Left lobe of liver (tissue), 2 donors: ENCODE results near the gene KDM4C. TPM values are rescaled to one million over a fixed set of nuclear protein-coding genes. Genes with fewer than 3 reads are reported as not detected.

Source experiments
- ATAC-seq: fragments of 200-7000 bp; cut with Tn5 transposase; one replicate; pipeline ENCODE4 v1.9.1; 2020; ENCODE audit warnings: mild to moderate bottlenecking, moderate library complexity
- DNase-seq: peaks from one replicate; pipeline ENCODE4 v3.0.0-alpha.2; 2020; ENCODE audit warnings: low spot score
- total RNA-seq: library from RNA; stranded (reverse); gene quantifications from one replicate; pipeline ENCODE4 v1.2.1, GENCODE V29; 2021
- donor health status: DM: no; HTN: no; CAD: no; lungs with moderate emphysema.
- donor health status: DM: no; HTN: yes; CAD: no.

Gene KDM4C
- total RNA-seq, 1 donor from 2014 or later = 15.8 TPM

- peak; percentile 36 for ATAC-seq
These were observed 140.1 kb downstream of the KDM4C start for GRCh38 chr9:6897898-6898302.

GRCh38 chr9:6899274-6899673, 141.5 kb downstream of the KDM4C start:
- DNase-seq = no peak
- peak; percentile 27 for ATAC-seq

More at GRCh38 chr9:6897898-6898302, 140.1 kb downstream of the KDM4C start:
- DNase-seq = no peak

- no peak for DNase-seq
- peak; percentile 53 for ATAC-seq
These were observed 142.7 kb downstream of the KDM4C start for GRCh38 chr9:6900440-6900883.

- no peak for DNase-seq
- ATAC-seq = no peak
These were observed 143.4 kb downstream of the KDM4C start for GRCh38 chr9:6901180-6901579.

DNA sequence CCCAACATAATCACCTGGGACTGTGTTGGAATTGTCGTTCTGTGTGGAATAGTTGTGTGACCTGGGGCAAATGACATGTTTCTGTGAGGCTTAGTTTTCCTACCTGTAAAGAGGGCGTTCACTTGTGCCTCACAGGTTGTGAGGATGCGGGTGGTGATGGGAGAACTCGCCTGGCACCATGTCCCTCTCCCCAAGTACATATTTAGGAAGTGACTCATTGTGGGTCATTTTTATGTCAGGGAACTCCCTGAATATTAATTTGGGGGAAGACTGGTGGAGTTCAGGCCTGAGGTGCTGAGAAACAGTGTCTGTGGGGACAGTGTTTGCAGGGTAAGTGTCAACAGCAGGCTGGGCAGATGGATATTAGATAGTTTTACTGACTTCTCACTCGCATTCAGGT, 144.7 kb downstream of the KDM4C start:
- ATAC-seq (no peak), DNase-seq (no peak)

GRCh38 chr9:6904371-6904770, 146.6 kb downstream of the KDM4C start:
- no peak for ATAC-seq
- no peak for DNase-seq

DNA sequence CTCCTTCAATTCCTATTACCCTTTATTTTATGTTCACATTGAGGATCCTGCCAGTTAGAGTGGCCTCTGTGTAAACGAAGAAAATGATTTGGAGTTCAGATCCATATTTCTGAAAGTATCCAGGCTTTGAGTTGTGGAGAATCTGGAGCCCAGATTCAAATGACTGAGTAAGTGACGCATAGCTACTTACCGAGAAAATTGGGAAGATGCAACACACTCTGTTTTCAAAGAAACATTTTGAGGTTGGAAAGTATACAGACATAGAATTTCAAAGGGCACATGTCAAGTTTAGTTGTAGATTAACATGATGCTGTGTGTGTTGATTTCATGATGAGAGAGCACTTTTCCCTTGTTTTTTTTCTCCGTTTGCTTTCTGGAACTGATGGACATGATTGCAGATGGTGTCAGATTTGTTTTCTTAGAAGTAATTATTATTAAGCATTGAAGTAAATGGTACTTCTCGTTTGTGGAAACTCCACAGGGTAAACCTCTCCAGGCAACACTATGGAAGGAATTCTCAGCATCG, 148.1 kb downstream of the KDM4C start:
- ATAC-seq (peak; percentile 65), DNase-seq (no peak)

DNA sequence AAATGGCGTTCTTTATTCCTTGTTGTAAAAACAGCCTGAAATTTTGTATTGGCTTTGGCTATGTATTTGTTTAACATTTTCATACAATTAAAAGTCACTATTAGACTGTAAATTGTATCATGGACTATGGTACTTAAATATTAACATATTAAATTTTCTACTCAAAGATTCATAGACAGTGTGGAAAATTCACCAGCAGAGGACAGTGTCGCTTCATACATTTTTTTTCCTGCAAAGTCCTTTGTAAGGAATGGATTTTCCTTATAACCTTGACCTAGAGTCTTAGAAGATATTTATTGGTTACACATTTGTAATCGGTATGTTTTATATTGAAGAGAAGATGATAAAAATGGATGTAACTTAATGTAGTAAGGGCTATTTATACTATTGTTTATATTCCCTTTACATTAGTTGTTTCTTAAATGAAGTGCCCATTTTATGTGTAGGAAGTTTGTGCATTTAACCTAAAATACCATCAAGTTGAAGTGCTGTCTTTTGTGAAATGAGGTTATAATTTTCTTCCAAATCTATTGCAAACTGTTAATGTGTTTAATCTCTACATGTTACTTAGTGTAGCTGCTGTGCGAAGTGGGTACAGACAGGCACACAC, 150.1 kb downstream of the KDM4C start:
- ATAC-seq = no peak
- no peak for DNase-seq

GRCh38 chr9:6909181-6909580, 151.4 kb downstream of the KDM4C start:
- DNase-seq (no peak), ATAC-seq (no peak)

- peak; percentile 45 for ATAC-seq
- no peak for DNase-seq
These were observed 152.3 kb downstream of the KDM4C start for GRCh38 chr9:6910032-6910431.

DNA sequence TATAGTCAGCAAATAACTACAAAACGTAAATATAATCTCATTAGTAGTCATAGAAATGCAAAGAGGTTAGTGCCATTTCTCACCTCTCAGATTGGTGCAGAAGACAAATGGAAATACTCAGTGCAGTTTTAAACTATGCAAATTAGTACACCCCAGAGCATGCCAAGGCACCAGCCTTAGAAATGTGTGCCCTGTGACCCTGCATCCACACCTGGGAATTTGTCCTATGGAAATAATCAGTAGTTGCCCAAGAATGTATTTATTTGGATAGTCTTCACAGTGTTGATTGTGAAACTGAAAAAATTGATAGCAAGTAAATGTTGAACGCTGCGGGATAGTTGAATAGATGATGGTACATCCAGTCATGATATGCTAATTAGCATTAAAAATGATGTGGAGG, 152.7 kb downstream of the KDM4C start:
- ATAC-seq = peak; percentile 38
- DNase-seq = no peak

- DNase-seq (no peak), ATAC-seq (no peak)
These were observed 154.3 kb downstream of the KDM4C start for GRCh38 chr9:6911901-6912638.

DNA sequence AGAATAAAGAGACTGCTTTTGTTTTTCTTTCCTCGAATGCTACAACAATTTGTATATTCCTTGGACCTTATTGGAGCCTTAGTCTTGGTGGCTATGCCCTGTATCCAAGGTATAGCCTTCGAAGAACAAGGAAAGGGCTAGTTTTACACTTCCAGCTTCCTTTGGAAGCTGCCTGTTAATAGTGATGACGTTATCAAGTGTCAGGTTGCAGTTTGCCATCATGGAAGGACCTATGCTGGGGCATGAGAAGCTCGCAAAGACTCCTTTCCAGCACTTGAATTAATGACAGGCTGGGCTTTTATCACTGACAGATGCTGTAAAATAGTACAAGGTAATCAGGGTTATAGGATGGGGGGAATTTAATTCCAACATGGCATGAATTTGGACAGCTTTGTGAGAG, 157.9 kb downstream of the KDM4C start:
- no peak for DNase-seq
- no peak for ATAC-seq

GRCh38 chr9:6917162-6917561, 159.4 kb downstream of the KDM4C start:
- ATAC-seq (no peak), DNase-seq (no peak)

- ATAC-seq (no peak), DNase-seq (no peak)
These were observed 162.3 kb downstream of the KDM4C start for GRCh38 chr9:6920041-6920440.

- DNase-seq = no peak
- ATAC-seq = no peak
These were observed 163.5 kb downstream of the KDM4C start for GRCh38 chr9:6921315-6921714.

DNA sequence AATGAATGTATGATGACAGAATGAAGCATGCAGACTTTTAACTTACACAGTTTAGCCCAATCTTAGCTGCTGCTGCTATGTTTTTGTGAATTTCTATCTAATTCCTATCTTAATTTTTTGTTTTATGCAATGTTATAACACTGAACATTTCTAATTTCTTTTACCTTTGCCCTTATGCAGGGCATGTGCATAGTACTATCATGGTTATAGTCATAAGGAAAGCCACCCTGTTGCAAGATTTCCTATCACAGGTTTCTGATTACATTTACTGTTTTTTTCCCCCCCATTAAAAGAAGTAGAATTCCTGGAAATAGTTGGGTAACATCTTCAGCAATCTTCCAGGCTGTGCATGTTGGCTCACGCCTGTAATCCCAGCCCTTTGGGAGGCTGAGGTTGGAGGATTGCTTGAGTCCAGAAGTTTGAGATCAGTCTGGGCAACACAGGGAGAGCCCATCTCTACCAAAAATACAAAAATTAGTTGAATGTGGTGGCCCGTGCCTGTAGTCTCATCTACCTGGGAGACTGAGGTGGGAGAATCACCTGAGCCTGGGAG, 164.4 kb downstream of the KDM4C start:
- no peak for DNase-seq
- no peak for ATAC-seq

DNA sequence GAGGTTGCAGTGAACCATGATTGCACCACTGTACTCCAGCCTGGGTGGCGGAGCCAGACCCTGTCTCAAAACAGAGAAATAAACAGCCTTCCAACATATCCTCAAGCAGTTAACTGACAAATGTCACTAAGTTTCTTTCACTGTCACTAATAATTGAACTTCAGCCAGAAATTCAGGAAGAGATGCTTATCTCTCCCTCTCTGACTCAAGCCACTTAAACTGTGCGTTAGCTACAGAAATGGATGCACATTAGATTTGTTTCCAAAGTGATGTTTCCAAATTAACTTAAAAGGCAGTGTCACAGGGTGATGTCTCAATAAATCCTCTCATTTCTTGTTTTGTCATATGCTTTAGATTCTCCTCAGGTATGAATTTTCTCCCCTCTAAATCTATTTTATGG, 164.9 kb downstream of the KDM4C start:
- DNase-seq (no peak), ATAC-seq (no peak)

DNA sequence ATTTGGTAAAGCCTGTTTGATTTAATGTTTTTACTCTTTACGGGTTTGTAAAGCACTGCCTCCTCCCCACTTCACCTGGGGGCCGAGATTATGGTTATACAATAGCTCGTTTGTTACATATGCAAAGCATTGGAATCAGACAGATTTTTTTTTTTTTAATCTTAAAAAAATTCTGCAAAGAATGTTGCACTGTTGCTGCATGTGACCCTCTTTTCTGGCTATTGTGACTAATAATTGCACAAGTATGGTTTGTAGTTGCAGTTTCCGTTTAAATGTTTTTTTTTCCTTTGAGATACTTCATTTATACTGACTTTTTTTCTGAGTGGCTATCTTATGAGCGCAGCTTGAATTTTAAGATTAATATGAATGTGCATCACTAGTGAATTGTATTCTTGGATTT, 165.3 kb downstream of the KDM4C start:
- ATAC-seq = no peak
- no peak for DNase-seq

DNA sequence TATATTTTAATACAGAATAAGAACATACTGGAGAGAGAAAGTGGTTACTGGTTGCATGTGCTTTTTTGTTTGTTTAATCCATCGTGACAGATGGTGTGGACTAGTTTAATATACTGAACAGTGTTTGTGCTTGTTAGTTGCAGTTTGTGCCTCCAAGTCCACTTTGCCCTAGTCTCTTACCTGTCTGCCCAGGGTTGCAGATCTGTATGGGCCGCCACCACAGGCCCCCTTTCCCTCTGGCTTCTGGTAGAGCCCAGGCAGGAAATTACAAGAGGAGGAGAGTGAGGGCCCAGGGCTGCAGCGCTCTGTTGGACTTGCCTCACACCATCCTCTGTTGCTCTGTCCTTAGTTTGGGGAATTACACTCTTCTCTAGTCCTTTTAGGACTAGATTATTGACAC, 166.4 kb downstream of the KDM4C start:
- no peak for ATAC-seq
- no peak for DNase-seq

- DNase-seq (no peak), ATAC-seq (peak; percentile 45)
These were observed 167.3 kb downstream of the KDM4C start for GRCh38 chr9:6924988-6925563.

DNA sequence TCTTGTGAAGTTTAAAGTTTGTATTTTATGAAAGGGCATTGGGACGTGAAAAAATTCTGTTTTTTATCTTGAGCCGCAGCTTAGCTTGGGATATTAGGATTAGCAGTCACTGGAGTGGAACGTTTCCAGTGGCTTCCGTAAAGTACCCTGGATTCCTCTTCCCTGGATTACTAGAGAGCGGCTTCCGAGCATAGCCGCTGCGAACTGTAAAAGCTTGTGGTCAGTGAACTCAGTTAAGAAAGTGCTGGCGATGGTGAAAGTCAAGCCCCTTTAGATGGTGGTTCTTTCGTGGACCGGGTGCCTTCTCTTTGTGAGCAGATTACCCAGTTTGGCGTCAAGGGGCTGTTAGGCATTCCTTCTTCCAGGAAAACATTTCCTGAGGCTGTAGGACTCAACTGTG, 168.1 kb downstream of the KDM4C start:
- no peak for ATAC-seq
- DNase-seq = no peak
